Measurements from ENCODE around the gene PMAIP1. TPM values are rescaled to one million over a fixed set of nuclear protein-coding genes. Genes with fewer than 3 reads are reported as not detected.
"Not testable (repeated sequence)": the region's sequence is repeated elsewhere in the genome, so short reads cannot be mapped to it uniquely, and the experiment has no call there.

Gene PMAIP1
- total RNA-seq, 1 donor from 2014 or later, result not detected

DNA sequence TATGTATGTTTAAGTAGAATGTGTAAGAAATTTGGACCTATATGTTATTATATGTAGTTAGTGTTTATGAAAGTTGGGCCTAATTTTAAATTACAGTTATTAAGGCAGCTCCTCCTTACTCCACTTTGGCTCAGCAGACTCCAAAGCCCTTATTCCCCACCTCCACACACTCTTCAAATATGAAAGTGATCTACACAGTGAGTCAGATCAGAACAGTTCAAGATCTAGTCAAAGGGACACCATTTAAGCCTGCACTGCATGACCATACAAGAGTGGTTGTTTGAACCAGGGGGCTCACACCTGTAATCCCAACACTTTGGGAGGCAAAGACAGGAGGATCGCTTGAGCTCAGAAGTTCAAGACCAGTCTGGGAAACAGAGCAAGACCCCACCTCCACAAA is 21.2 kb upstream of the PMAIP1 start:
- intact Hi-C loops (cut with DNase I), result no loop called here
- no peak for ATAC-seq (ENCODE audit: poor library complexity)
- no peak for DNase-seq

DNA sequence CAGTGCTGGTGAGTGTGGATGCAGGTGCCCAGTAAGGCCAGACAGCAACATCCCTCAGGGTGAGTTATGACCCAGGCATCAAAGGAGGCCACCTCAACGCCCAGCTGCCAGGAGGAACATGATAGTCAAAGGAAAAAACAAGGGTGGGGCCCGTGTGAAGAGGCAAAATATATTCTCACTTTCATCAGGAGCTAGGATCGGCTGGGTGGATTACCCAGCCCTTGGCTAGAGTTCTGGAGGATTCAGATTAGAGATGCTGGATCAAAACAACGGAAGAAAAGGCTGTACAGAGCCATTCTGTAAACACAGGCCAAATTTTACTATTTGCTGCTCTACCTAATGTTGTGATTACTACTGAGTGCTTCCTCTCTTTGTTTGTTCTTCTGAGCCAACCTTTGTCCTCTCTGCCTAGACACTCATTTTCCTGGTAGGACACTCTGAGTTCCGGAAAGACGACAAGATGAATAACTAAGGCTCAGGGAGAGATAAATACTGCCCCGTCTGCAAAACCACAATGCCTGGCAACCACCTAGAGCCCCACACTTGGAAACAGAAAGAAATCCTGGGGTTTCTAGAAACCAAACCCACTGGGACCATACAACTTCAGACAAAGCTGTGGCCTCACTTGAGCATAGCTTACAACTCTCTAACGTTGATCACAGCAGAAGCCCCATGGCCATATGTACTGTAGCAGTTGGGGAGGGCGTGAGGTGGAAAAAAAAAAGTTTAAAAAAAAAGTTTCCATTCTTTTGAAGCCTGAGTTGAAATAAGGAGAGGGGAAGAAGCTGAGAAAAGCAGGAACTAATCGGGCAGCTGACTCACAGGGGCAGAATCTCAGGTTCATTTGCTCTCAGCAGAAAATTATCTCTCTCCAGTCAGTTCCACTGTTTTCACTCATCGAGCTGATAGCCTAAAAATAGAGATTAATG is 17.8 kb upstream of the PMAIP1 start:
- intact Hi-C loops (cut with DNase I), result no loop called here
- DNase-seq (no peak), ATAC-seq (ENCODE audit: poor library complexity) (peak; percentile 58)

DNA sequence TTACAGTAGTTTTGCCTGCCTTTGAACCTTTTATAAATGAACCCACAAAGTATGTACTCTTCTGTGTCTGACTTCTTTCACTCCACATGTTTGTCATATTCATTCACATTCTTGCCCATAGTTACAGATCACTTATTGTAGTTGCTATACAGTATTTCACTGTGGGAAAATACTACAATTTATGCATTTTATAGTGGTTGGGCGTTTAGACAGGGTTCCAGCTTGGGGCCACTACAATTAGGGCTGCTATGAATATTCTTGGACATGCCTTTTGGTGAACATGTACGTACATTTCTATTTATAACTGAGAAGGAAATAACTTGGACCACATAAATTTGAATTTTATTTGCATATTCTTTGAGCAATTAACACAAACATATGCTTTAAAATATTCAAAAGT is 15.4 kb upstream of the PMAIP1 start:
- intact Hi-C loops (cut with DNase I), result no loop called here
- no peak for DNase-seq
- no peak for ATAC-seq (ENCODE audit: poor library complexity)

DNA sequence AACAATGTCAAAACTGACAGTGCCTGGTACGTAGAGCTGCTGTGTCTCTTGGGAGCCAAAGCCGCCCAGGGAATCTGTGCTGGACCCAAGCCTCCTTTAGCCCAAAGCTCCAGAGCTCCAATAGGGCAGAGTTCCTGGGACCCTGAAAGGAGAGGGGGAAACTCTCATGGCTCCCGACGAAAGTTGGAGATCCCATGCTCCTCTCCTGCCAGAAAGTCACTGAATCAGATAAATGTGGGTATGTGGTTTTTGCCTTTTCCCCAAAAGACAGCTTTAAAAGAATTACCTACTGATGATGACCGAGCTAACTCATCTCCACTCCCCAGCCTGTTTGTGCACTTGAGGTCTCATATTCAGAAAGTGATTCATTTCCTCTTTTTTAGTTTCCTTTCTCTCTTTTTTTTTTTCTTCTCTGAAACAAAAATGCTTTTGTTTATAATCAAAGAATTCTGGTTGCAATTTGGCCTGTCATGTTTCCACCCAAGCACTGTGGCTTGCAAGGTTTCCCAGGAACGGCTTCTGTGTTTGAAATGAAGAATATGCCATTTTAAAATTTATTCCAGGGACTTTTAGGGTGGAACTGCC is 14.1 kb upstream of the PMAIP1 start:
- ATAC-seq (ENCODE audit: poor library complexity) (no peak), DNase-seq (no peak)
- intact Hi-C loops (cut with DNase I), result no loop called here

DNA sequence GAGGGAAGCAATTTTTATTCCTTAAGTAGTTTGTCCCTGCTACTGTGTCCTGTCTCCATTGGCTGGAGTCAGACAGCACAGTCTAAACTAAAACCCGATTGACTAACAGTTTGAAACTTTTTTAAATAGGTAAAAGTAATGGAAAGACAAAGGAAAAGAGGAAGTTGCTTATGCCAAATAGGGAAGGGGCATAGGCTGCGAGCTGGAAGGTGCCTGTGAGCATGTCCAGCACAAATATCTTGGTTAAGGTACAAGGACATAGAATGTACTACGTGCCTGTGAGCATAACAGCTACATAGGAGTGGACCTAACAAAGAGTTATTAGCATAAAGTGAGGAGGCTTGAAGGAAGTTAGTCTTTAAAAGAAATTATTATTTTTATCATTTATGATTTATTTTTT is 13.4 kb upstream of the PMAIP1 start:
- DNase-seq; intact Hi-C loops (cut with DNase I); ATAC-seq (ENCODE audit: poor library complexity): not testable (repeated sequence)

DNA sequence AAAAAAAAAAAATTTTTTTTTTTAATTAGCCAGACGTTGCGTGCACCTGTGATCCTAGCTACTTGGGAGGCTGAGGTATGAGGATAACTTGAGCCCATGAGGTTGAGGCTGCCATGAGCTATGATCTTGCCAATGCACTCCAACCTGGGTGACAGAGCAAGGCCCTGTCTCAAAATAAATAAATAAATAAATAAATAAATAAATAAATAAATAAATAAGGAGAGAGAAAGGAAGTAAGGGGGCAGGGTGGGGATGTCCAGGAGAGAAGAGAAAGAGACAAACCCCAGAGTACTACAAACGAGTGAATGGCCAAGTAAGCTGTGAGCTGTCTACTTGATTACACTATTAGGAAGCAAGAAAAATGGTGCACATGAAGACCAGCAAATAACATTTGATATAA is 7.7 kb upstream of the PMAIP1 start:
- intact Hi-C loops (cut with DNase I), result no loop called here
- DNase-seq, result no peak
- ATAC-seq (ENCODE audit: poor library complexity), result no peak

DNA sequence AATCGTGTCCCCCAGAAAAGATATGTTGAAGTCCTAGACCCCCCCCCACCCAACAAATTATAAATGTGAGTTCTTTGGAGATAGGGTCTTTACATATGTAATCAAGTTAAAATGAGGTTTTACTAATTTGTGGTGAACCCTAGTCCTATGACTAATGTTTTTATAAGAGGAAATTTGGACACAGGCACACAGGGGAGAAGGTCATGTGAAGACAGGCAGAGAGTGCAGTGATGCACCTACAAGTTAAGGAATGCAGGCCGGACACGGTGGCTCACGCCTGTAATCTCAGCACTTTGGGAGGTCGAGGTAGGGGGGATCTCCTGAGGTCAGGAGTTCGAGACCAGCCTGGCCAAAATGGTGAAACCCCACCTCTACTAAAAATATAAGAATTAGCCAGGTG is 5.8 kb upstream of the PMAIP1 start:
- DNase-seq (no peak), ATAC-seq (ENCODE audit: poor library complexity) (no peak)
- intact Hi-C loops (cut with DNase I), result no loop called here

DNA sequence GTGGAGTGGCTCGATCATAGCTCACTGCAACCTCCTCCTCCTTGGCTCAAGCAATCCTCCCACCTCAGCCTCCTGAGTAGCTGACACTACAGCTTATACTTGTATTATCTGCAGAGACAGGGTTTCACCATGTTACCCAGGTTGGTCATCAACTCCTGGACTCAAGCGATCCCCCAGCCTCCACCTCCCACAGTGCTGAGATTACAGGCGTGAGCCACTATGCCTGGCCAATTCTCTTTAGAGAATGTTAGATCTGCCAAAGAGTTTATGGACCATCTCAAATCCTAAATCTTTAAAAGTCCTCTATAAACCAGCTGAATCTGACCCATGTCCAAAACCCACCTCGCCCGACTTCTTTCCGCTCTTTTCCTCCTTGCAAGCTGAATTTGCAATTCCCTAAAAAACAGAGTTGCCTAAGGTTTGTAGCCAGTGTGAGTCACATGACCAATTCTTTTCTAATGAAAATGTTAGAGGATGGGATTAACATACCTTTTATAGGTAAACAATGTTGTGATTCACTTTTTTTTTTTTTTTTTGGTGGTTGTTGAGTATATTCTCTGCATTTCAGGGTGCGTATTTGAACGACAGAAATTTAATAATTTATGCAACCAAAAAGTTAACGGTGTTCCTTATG is 2.4 kb upstream of the PMAIP1 start:
- intact Hi-C loops (cut with DNase I), result no loop called here
- no peak for ATAC-seq (ENCODE audit: poor library complexity)
- DNase-seq, result no peak

DNA sequence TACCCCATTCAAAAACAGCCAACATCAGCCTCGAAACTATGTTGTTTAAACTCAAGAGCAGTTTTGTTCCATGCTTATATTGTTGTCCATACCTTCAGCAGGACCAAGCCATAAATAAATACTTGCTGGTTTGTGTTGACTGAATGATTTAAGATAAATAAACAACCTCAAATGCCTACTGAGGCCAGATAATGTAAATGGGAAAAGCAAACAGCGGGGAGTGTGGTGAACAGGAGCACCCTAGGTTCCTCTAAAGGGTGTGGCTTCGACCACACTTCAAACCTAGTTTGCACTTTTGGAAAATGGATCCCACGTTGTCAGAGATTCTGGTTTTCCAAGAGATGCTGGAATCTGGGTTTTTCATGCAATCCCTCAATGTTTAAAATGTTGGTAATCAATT is 1.7 kb upstream of the PMAIP1 start:
- ATAC-seq (ENCODE audit: poor library complexity) (no peak), DNase-seq (no peak)
- intact Hi-C loops (cut with DNase I), result no loop called here

DNA sequence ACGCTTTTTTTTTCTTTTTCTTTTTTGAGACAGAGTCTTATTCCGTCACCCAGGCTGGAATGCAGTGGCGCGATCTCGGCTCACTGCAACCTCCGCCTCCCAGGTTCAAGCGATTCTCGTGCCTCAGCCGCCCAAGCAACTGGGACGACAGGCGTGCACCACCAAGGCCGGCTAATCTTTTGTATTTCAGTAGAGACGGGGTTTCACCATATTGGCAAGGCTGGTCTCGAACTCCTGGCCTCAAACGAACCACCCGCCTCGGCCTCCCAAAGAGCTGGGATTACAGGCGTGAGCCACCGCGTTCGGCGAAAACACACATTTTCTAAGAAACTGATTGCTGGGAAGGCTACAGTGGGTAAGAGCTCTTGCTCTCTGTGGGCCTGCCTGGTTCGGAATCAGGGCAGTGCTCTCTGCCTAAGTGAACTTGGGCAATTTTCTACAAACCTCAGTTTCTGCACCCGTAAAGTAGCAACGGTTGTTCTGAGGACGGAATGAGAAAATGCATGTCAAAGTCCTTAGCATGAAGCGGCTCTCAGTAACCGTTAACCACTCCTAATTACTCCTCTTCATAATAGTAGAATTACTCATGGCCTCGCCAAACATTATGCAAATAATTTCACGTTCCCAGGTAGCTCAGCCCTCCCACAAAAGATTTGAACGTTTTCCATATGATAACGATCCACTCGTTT is 1.0 kb upstream of the PMAIP1 start:
- intact Hi-C loops (cut with DNase I), result no loop called here
- ATAC-seq (ENCODE audit: poor library complexity) (no peak), DNase-seq (no peak)

DNA sequence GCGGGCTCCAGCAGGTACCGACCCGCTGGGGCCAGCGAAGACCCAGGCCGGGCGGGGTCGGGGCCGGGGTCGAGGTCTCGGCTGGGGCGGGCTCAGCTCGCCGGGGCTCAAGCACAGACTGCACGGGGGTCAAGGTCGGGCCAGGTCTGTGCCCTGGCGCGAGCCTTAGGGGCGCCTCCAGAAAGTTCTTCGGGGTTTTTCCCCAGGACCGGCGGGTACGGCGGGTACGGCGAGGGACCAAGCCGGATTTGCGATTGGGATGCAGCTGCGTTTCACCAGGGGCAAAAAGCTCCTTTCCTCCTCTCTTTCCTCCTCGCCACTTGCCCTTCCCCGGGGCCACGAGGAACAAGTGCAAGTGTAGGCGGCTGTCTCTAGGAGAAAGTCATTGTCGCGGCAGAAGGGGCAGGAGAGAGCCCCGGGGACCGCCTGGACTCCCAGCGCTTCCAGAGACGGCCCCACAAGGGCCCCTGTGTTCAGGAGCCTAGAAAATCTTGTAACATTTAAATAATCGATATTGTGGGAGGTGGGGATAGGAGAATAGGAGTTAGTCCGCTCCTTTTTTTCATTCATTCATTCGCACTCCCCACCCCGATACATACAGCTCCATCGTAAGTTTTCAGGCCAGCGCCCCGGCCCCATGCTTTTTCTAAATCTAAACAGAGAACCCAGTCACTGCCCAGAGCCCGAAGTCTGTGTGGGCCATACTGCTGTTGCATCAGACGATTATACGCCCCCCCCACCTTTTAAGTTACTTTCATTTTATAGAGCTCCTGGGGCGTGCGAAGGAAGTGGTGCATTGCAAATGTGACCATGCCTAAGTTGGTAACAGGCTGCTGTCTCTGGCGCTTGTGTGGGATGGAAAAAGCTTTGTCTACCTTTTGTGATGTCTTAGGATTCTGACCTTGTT is 679 bp downstream of the PMAIP1 start:
- DNase-seq, result peak; percentile 46
- intact Hi-C loops (cut with DNase I), result no loop called here
- ATAC-seq (ENCODE audit: poor library complexity), result peak; percentile 40

DNA sequence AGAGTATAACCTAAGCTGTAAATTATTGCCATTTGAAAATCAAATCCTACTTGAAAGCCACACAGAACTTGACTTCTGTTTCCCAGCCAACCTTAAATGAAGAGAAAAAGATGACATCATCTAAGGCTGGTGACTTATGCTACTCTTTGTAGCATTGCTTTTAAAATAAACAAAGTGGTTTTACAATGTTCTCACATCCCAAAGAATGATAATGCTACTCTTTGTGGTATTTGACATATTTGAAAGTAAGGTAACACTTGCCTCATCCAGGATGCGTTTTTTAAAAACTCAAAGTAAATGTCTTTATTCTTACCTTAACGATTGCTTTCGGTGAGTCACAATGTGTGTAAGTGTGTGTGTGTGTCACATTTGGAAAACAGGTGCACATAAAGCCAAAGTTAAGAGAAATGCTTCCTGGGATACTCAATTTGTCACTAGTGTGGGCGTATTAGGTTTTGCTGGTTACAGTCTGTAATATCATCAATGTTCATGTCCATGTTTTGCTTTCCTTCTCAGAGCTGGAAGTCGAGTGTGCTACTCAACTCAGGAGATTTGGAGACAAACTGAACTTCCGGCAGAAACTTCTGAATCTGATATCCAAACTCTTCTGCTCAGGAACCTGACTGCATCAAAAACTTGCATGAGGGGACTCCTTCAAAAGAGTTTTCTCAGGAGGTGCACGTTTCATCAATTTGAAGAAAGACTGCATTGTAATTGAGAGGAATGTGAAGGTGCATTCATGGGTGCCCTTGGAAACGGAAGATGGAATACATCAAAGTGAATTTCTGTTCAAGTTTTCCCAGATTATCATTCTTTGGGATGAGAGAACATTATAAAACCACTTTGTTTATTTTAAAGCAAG is 2.6 kb downstream of the PMAIP1 start:
- ATAC-seq (ENCODE audit: poor library complexity) (no peak), DNase-seq (no peak)
- intact Hi-C loops (cut with DNase I), result no loop called here

DNA sequence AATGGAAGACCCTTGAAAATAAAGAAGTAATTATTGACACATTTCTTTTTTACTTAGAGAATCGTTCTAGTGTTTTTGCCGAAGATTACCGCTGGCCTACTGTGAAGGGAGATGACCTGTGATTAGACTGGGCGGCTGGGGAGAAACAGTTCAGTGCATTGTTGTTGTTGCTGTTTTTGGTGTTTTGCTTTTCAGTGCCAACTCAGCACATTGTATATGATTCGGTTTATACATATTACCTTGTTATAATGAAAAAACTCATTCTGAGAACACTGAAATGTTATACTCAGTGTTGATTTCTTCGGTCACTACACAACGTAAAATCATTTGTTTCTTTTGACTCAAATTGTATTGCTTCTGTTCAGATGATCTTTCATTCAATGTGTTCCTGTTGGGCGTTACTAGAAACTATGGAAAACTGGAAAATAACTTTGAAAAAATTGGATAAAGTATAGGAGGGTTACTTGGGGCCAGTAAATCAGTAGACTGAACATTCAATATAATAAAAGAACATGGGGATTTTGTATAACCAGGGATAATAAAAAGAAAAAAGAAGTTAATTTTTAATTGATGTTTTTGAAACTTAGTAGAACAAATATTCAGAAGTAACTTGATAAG is 3.3 kb downstream of the PMAIP1 start:
- ATAC-seq (ENCODE audit: poor library complexity), result no peak
- intact Hi-C loops (cut with DNase I), result no loop called here
- no peak for DNase-seq

DNA sequence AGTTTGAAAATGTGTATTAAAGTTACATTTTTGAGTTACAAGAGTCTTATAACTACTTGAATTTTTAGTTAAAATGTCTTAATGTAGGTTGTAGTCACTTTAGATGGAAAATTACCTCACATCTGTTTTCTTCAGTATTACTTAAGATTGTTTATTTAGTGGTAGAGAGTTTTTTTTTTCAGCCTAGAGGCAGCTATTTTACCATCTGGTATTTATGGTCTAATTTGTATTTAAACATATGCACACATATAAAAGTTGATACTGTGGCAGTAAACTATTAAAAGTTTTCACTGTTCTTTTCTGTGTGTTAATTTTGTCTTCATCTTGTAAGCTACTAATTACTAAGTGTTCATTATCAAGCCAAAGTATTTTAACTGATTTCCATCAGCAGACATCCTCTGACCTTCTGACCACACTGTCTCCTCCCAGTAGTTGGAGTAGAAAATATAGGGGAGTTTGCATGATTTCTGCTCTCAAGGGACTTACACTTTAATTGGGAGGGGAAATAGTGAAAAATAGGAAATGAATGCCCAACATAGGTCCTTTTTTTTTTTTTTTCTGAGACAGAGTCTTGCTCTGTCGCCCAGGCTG is 4.3 kb downstream of the PMAIP1 start:
- DNase-seq (no peak), ATAC-seq (ENCODE audit: poor library complexity) (no peak)
- intact Hi-C loops (cut with DNase I), result no loop called here

DNA sequence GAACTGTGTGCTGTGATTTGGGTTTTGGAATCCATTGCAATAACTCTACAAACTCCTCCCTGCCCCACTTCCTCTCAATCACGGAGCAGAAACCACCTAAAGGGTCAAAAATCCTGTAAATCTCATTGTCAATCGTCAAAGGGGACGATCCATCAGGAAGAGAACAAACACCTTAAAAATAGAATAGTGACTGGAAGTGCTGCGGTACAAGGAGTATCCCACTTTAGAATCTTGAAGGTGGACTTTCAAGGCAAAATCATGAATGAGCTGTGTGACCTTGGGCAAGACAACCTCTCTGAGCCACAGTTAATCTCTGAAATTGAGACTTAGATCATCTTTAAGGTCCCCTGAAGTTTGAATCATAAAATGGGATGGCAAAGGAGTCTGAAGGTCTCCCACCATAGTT is 5.9 kb downstream of the PMAIP1 start:
- intact Hi-C loops (cut with DNase I), result no loop called here
- DNase-seq (no peak), ATAC-seq (ENCODE audit: poor library complexity) (no peak)

DNA sequence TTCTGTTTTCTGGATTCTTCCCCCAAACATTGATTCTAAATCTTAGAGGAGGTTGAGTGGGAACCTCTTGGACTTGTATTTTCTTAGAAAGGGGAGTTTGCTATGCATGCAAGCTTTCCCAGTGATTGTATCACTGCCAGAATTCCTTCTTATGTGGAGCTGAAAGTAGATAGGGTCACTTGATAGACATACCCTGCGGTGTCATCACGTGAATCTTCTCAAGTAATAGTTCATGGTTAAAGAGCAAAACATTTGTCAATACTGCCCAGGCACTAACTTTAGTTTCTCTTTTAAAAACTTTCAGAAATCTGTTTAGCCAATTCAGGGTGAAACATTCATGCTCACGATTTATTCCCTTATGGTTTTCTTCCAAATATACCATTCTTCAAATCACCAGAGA is 6.4 kb downstream of the PMAIP1 start:
- intact Hi-C loops (cut with DNase I), result no loop called here
- ATAC-seq (ENCODE audit: poor library complexity), result no peak
- DNase-seq, result no peak

DNA sequence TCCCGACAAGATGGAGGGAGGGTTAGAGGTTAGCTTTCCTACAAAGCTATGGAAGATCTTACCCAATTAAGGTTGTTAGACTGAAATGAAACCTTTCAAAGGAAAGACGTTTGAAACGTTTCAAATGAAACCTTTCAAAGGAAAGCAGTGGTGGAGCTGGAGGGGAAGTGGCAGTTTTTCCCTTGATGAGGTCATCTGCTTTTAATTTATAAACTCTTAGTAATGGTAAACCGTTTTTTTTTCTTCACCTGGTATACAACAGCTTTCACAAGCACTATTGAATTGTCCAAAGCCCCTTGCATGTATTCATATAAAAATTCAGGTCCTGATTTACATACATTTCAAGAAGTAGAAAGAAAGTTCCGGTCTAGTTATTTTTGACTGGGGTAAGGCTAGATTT is 7.4 kb downstream of the PMAIP1 start:
- intact Hi-C loops (cut with DNase I), result no loop called here
- DNase-seq (no peak), ATAC-seq (ENCODE audit: poor library complexity) (no peak)
